Measurements from ENCODE around the gene RIMS4. TPM values are rescaled to one million over a fixed set of nuclear protein-coding genes. Genes with fewer than 3 reads are reported as not detected.

Gene RIMS4
- total and polyA plus RNA-seq, 9 of the 15 experiments (the other 6 are each of a cell fraction or from before 2014, with no cell fraction given): 0.04 TPM; not detected in 8

GRCh38 chr20:44720621-44720996 is 89.7 kb downstream of the RIMS4 start:
- H3K27ac ChIP-seq (ENCODE audit: extremely low read depth, low read depth, low read length): no peak overlapping the region
- WGBS (ENCODE audit: insufficient coverage, low coverage, missing lambda C conversion rate): 0% methylated on average over 7 of the region's 7 CpGs
- no peak for ATAC-seq

GRCh38 chr20:44719841-44720240 is 90.5 kb downstream of the RIMS4 start:
- Histone ChIP-seq H3K9me1 (ENCODE audit: control insufficient read depth, insufficient read depth, low read length) (no peaks in the 10 kb centered on the region), H3K27me3 (ENCODE audit: control insufficient read depth in 2 of 2, insufficient read depth in 2 of 2, low read length in 2 of 2) (peaks cover 33 to 78% of the 10 kb centered on the region in 2 experiments), H3K9me3 (replicated peaks; ENCODE audit: control insufficient read depth, insufficient read depth, low read depth, low read length) (no peaks in the 10 kb centered on the region), H3K4me3 (no peak overlapping the region), H4K20me1 (replicated peaks; ENCODE audit: control insufficient read depth, insufficient read depth, low read length) (peaks cover 11% of the 10 kb centered on the region; the same call in 1 of the 2 replicates), H3K4me1 (replicated peaks in 1 of 2; ENCODE audit: control insufficient read depth in 2 of 2, insufficient read depth in 2 of 2, low read length in 2 of 2) (peaks cover 0 to 14% of the 10 kb centered on the region in 2 experiments; a peak in 2 of 5 replicates), H3K36me3 (ENCODE audit: control insufficient read depth, insufficient read depth, low read length) (no peaks in the 10 kb centered on the region), H3K27ac (ENCODE audit: extremely low read depth, low read depth, low read length) (no peak overlapping the region), H3K4me2 (ENCODE audit: insufficient read depth, low read length) (no peak overlapping the region), H3K79me2 (ENCODE audit: control insufficient read depth, insufficient read depth, low read length) (no peaks in the 10 kb centered on the region), H2AFZ (ENCODE audit: low read depth, low read length) (no peak overlapping the region), H3K9ac (ENCODE audit: insufficient read depth in 1 of 2, low read depth in 2 of 2, low read length in 2 of 2) (no peak overlapping the region; a peak in 1 of 4 replicates)
- no peak for TF ChIP-seq ETV5 (CRISPR knock-in tag; IDR thresholded peaks at IDR 0.05; ENCODE audit: low read depth)
- no peak for TF ChIP-seq SMAD2 (IDR thresholded peaks at IDR 0.05; ENCODE audit: low read depth, low read length)
- no peak for TF ChIP-seq POLR2A (conservative IDR thresholded peaks at IDR 0.05)
- under 1% methylated on average over 19 of the region's 19 CpGs for WGBS (ENCODE audit: insufficient coverage, low coverage, missing lambda C conversion rate)
- in situ Hi-C loops (cut with MboI): no loop called here
- FAIRE-seq (no peak), ATAC-seq (no peak), DNase-seq (ENCODE audit: extremely low read depth in 1 of 4, low spot score in 3 of 4) (no peak)
- ChIA-PET POLR2A (no interaction called here), CTCF (ENCODE audit: low intra/inter-chr PET ratio) (no interaction called here)
- intact Hi-C loops (cut with micrococcal nuclease): no loop called here
- BruUV-seq (replicated peaks): no TSS peak

More at GRCh38 chr20:44720621-44720996, 89.7 kb downstream of the RIMS4 start:
- DNase-seq (ENCODE audit: extremely low read depth in 1 of 4, low spot score in 3 of 4) (no peak), FAIRE-seq (no peak)
- peaks cover 34 to 74% of the 10 kb centered on the region in 2 experiments for H3K27me3 ChIP-seq (ENCODE audit: control insufficient read depth in 2 of 2, insufficient read depth in 2 of 2, low read length in 2 of 2)
- no peaks in the 10 kb centered on the region for H3K9me3 ChIP-seq (replicated peaks; ENCODE audit: control insufficient read depth, insufficient read depth, low read depth, low read length)
- H3K79me2 ChIP-seq (ENCODE audit: control insufficient read depth, insufficient read depth, low read length): no peaks in the 10 kb centered on the region
- in situ Hi-C loops (cut with MboI): no loop called here
- H3K4me1 ChIP-seq (replicated peaks in 1 of 2; ENCODE audit: control insufficient read depth in 2 of 2, insufficient read depth in 2 of 2, low read length in 2 of 2): peaks cover 0 to 10% of the 10 kb centered on the region in 2 experiments; a peak in 2 of 5 replicates
- intact Hi-C loops (cut with micrococcal nuclease): no loop called here
- no TSS peak for BruUV-seq (replicated peaks)
- no peak overlapping the region for H3K4me3 ChIP-seq
- POLR2A ChIA-PET: no interaction called here
- H3K9me1 ChIP-seq (ENCODE audit: control insufficient read depth, insufficient read depth, low read length): no peaks in the 10 kb centered on the region
- peaks cover 11% of the 10 kb centered on the region; the same call in 1 of the 2 replicates for H4K20me1 ChIP-seq (replicated peaks; ENCODE audit: control insufficient read depth, insufficient read depth, low read length)
- TF ChIP-seq BRCA1 (IDR thresholded peaks at IDR 0.05): no peak
- TF ChIP-seq BRCA1 (CRISPR knock-in tag; IDR thresholded peaks at IDR 0.05): no peak
- TF ChIP-seq FOXK2 (conservative IDR thresholded peaks at IDR 0.05 in 1 of 2, IDR thresholded peaks at IDR 0.05 in 1 of 2; ENCODE audit: low read depth in 2 of 2): no peak
- TF ChIP-seq ZNF561 (CRISPR knock-in tag; conservative IDR thresholded peaks at IDR 0.05): no peak
- TF ChIP-seq NR3C1 (CRISPR knock-in tag; IDR thresholded peaks at IDR 0.05): no peak
- no peak for TF ChIP-seq NFE2L1 (tag; IDR thresholded peaks at IDR 0.05; ENCODE audit: borderline replicate concordance, low read depth)
- no peak for TF ChIP-seq ZBED1 (IDR thresholded peaks at IDR 0.05)
- no peak for TF ChIP-seq CCAR2 (IDR thresholded peaks at IDR 0.05; ENCODE audit: low read depth, low read length)
- no peak for TF ChIP-seq FUS (optimal IDR thresholded peaks at IDR 0.05; ENCODE audit: low read depth, low read length)
- no peak for TF ChIP-seq KHSRP (IDR thresholded peaks at IDR 0.05)
- no peak for TF ChIP-seq TBL1XR1 (IDR thresholded peaks at IDR 0.05; ENCODE audit: low read length in 2 of 2)
- TF ChIP-seq MTA3 (IDR thresholded peaks at IDR 0.05; ENCODE audit: borderline replicate concordance): no peak
- no peak for TF ChIP-seq TCF7L2 (IDR thresholded peaks at IDR 0.05; ENCODE audit: low read depth, low read length)
- CTCF ChIA-PET (ENCODE audit: low intra/inter-chr PET ratio): no interaction called here
- H2AFZ ChIP-seq (ENCODE audit: low read depth, low read length): no peak overlapping the region
- H3K9ac ChIP-seq (ENCODE audit: insufficient read depth in 1 of 2, low read depth in 2 of 2, low read length in 2 of 2): no peak overlapping the region
- H3K36me3 ChIP-seq (ENCODE audit: control insufficient read depth, insufficient read depth, low read length): no peaks in the 10 kb centered on the region
- H3K4me2 ChIP-seq (ENCODE audit: insufficient read depth, low read length): no peak overlapping the region
